HepG2 (cell line): ENCODE measurements around the gene ZDHHC19. TPM values are rescaled to one million over a fixed set of nuclear protein-coding genes. Genes with fewer than 3 reads are reported as not detected.

Source experiments
- ATAC-seq: fragments of 200-7000 bp; cut with Tn5 transposase; 3 replicates; pipeline ENCODE4 v1.9.1; 2020; ENCODE audit warnings: mild to moderate bottlenecking, moderate library complexity
- BruUV-seq: library from RNA; stranded (reverse); fragments of 400-500 nt; replicated peaks from 2 replicates; lab custom pipeline; 2021; lab: Mats Ljungman, UMichigan
- CTCF ChIA-PET: fragments of 300-600 bp; formaldehyde crosslinking; extraction: SDS; loops from one replicate; lab custom pipeline; 2021; ENCODE audit warnings: low total read pairs, inconsistent platforms, low intra/inter-chr PET ratio; lab: Yijun Ruan, JAX
- POLR2A ChIA-PET: fragments of 350-600 bp; sonication (Branson Sonifier 250); formaldehyde crosslinking; loops from one replicate; lab custom pipeline; 2020; ENCODE audit warnings: antibody characterized with exemption, inconsistent platforms; lab: Yijun Ruan, JAX
- DNase-seq: peaks from one replicate; pipeline ENCODE4 v3.0.0-alpha.2; 2015; ENCODE audit warnings: low spot score
- FAIRE-seq: peaks from 3 replicates; lab custom pipeline; 2011; peaks lifted over from hg19 to GRCh38; lab: Jason Lieb, UNC
- H2AFZ ChIP-seq: one replicate; pipeline ENCODE4 v1.6.1; 2011; ENCODE audit warnings: low read length, inconsistent platforms
- H3K27ac ChIP-seq: fragments of 300-600 bp; 3 replicates; pipeline ENCODE4 v1.8.0; 2011; ENCODE audit warnings: mixed run types, mild to moderate bottlenecking, mixed read lengths, low read length, inconsistent platforms; ENCODE audit not compliant: insufficient read depth; ENCODE audit errors: extremely low read length
- H3K27me3 ChIP-seq, 2 experiments: fragments of 200-600 bp in 1 of 2; 2 replicates in 1 of 2; 3 replicates in 1 of 2; pipeline versions ENCODE4 v1.6.0 to v1.8.0; 2011; ENCODE audit warnings: low read length in 2 of 2, mild to moderate bottlenecking in 2 of 2, moderate library complexity in 2 of 2, inconsistent platforms in 1 of 2; ENCODE audit not compliant: insufficient read depth in 2 of 2, control insufficient read depth in 1 of 2
- H3K36me3 ChIP-seq, 2 experiments: fragments of 200-600 bp in 1 of 2; replicated peaks in 1 of 2; 2 replicates in 1 of 2; 3 replicates in 1 of 2; pipeline versions ENCODE4 v1.5.1 to v1.8.0; 2011; ENCODE audit warnings: low read length in 2 of 2, inconsistent platforms in 1 of 2; ENCODE audit not compliant: insufficient read depth in 2 of 2, control insufficient read depth in 1 of 2
- H3K4me1 ChIP-seq: 2 replicates; pipeline ENCODE4 v1.5.1; 2012; ENCODE audit warnings: low read length, inconsistent platforms; ENCODE audit not compliant: insufficient read depth
- H3K4me2 ChIP-seq: 2 replicates; pipeline ENCODE4 v1.6.0; 2011; ENCODE audit warnings: low read depth, low read length, inconsistent platforms
- H3K4me3 ChIP-seq, 3 experiments: fragments of 200-600 bp in 1 of 3; sonication (generic), shearing (Covaris generic) in 1 of 3; replicated peaks in 1 of 3; 2 replicates each; pipeline ENCODE4 v1.5.1; 2011 to 2016; ENCODE audit warnings: low read length in 3 of 3, inconsistent platforms in 2 of 3, low read depth in 2 of 3, mild to moderate bottlenecking in 2 of 3, control low read depth in 1 of 3, mixed read lengths in 1 of 3; ENCODE audit not compliant: insufficient read depth in 1 of 3
- H3K79me2 ChIP-seq: one replicate; pipeline ENCODE4 v1.6.1; 2011; ENCODE audit warnings: low read length, inconsistent platforms; ENCODE audit not compliant: insufficient read depth
- H3K9ac ChIP-seq: 2 replicates; pipeline ENCODE4 v1.6.0; 2011; ENCODE audit warnings: mild to moderate bottlenecking, low read depth, low read length, inconsistent platforms; ENCODE audit not compliant: insufficient read depth
- H3K9me3 ChIP-seq: 2 replicates; pipeline ENCODE4 v1.5.1; 2012; ENCODE audit warnings: mild to moderate bottlenecking, low read length
- H4K20me1 ChIP-seq: 2 replicates; pipeline ENCODE4 v1.6.0; 2011; ENCODE audit warnings: inconsistent platforms, mild to moderate bottlenecking, low read length, moderate library complexity; ENCODE audit not compliant: insufficient read depth
- CBX1 ChIP-seq: IDR thresholded peaks from one replicate; pipeline ENCODE4 v1.6.1; 2016; ENCODE audit warnings: antibody characterized with exemption, low read depth
- MBD4 ChIP-seq: IDR thresholded peaks from 2 replicates; pipeline ENCODE4 v1.6.1; 2012; ENCODE audit warnings: low read length, inconsistent platforms, borderline replicate concordance
- SAFB2 ChIP-seq: sonication (generic); formaldehyde crosslinking; IDR thresholded peaks from 2 replicates; pipeline ENCODE4 v1.5.1; 2020; ENCODE audit warnings: missing genetic modification reagents, low read depth, mild to moderate bottlenecking, borderline replicate concordance
- SNAPC4 ChIP-seq: sonication (generic); formaldehyde crosslinking; IDR thresholded peaks from 2 replicates; pipeline ENCODE4 v1.4.0; 2020; ENCODE audit warnings: mild to moderate bottlenecking, missing genetic modification reagents
- TBX3 ChIP-seq: fragments of 450-650 bp; IDR thresholded peaks from 2 replicates; pipeline ENCODE4 v1.6.1; 2017; ENCODE audit warnings: antibody characterized with exemption, mild to moderate bottlenecking, inconsistent platforms, borderline replicate concordance
- ZNF572 ChIP-seq: sonication (generic); formaldehyde crosslinking; IDR thresholded peaks from 2 replicates; pipeline ENCODE4 v1.5.1; 2020; ENCODE audit warnings: mild to moderate bottlenecking, missing genetic modification reagents
- WGBS: methylation state at CpG from one replicate; pipeline ENCODE4 v1.1.6; 2017; ENCODE audit warnings: low lambda C conversion rate; 5-methylcytosine and 5-hydroxymethylcytosine counted together
- in situ Hi-C: cut with HindIII; loops from 2 replicates; pipeline ENCODE4 v1.10.0; 2017; ENCODE audit warnings: low pct_unique_long_range_greater_than_20kb; ENCODE audit not compliant: extremely low pct_ligation_motif_present
- intact Hi-C: fragments of 100-400 bp; cut with micrococcal nuclease; formaldehyde crosslinking; loops from one replicate; pipeline ENCODE4 v1.10.0; 2022; ENCODE audit not compliant: unreplicated experiment
- polyA plus RNA-seq, 8 experiments: library from polyadenylated mRNA; depleted of rRNA in 3 of 8; stranded (reverse) in 7 of 8; unstranded in 1 of 8; fragments of >200 nt; fragmentation: Illumina TruSeq in 4 of 8; extraction: Trizol in 4 of 8; gene quantifications; 2 replicates each; pipeline versions ENCODE4 v1.2.1 to v1.2.3, GENCODE V29; 2011 to 2016; ENCODE audit warnings: low read depth in 4 of 8, missing spikeins in 1 of 8, mixed read lengths in 1 of 8; ENCODE audit not compliant: insufficient read depth in 1 of 8
- total RNA-seq, 5 experiments: library from RNA; depleted of rRNA; stranded (reverse); fragments of >200 nt; fragmentation: Illumina TruSeq; extraction: Trizol; gene quantifications; 2 replicates each; pipeline ENCODE4 v1.2.3, GENCODE V29; 2016; ENCODE audit warnings: low read depth in 1 of 5
- TF ChIP-seq, protein P1 (sequence below): sonication (generic); formaldehyde crosslinking; IDR thresholded peaks from 2 replicates; pipeline ENCODE4 v1.5.0; 2020; ENCODE audit warnings: missing genetic modification reagents
- TF ChIP-seq, protein P2 (sequence below): sonication (generic); formaldehyde crosslinking; IDR thresholded peaks from one replicate; pipeline ENCODE4 v1.5.1; 2020; ENCODE audit warnings: mild to moderate bottlenecking, missing genetic modification reagents; ENCODE audit errors: not compliant biosample characterization

Gene ZDHHC19
- total and polyA plus RNA-seq, 2 of the 13 experiments (the other 11 are each of a cell fraction or from before 2014, with no cell fraction given): 0.22 to 0.53 TPM

DNA sequence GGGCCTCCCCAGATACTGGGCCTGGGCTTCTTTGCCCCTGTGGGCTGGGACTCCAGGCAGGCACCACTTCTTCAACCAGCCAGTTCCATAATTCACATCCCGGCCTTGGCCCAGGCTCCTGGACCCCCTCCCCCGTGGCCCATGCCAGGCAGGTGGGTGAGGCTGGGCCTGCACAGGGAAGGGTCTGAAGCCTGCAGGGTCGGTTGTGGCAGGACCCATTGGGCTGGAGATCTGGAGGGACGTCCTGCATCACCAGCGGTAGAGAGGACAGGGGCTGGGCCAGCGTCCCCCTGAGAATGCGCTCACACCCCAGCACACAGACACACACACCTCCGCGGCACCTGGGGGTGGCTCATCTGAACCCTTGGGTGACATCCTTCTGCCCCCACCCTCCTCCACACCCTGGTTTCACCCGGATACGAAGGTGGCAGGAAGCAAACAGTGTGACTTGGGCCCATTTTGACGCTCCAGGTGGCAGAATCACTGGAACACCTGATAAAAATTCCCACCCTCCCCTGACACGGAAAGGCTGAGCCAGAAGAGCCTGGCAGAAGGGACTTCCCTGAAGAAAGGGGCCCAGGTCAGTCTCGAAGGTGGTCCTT, 15.4 kb downstream of the ZDHHC19 start (continued):
- no peak for TF ChIP-seq SNAPC4

GRCh38 chr3:196194542-196194915, 16.7 kb downstream of the ZDHHC19 start:
- ATAC-seq (no peak), FAIRE-seq (no peak), DNase-seq (no peak)
- BruUV-seq: no TSS peak
- intact Hi-C loops (no loop called here), in situ Hi-C loops (loop anchor here (5.0 kb wide), 1 partner anchor 172 kb away; no protein-coding TSS in a partner anchor)
- 74% methylated on average over 3 of the region's 5 CpGs for WGBS
- H3K79me2 ChIP-seq: no peaks in the 10 kb centered on the region
- H3K27me3 ChIP-seq: peaks cover 3 to 53% of the 10 kb centered on the region in 2 experiments; a peak in 4 of 5 replicates
- H4K20me1 ChIP-seq: no peaks in the 10 kb centered on the region
- no peaks in the 10 kb centered on the region for H3K36me3 ChIP-seq
- no peak overlapping the region for H3K9ac ChIP-seq
- H2AFZ ChIP-seq: no peak overlapping the region
- peaks cover 69% of the 10 kb centered on the region for H3K4me1 ChIP-seq
- peak overlapping the region; percentile 32; the same call in 1 of the 2 replicates for H3K4me2 ChIP-seq
- H3K4me3 ChIP-seq: peak overlapping the region in 1 of 3 experiments; percentile 27; a peak in 1 of 6 replicates
- ChIA-PET CTCF (no interaction called here), POLR2A (no interaction called here)
- H3K27ac ChIP-seq: no peak overlapping the region
- H3K9me3 ChIP-seq: no peaks in the 10 kb centered on the region
- no peak for TF ChIP-seq SAFB2 (CRISPR knock-in tag)
- no peak for TF ChIP-seq TBX3
- no peak for TF ChIP-seq ZNF572 (CRISPR knock-in tag)
- TF ChIP-seq, protein P1, sequence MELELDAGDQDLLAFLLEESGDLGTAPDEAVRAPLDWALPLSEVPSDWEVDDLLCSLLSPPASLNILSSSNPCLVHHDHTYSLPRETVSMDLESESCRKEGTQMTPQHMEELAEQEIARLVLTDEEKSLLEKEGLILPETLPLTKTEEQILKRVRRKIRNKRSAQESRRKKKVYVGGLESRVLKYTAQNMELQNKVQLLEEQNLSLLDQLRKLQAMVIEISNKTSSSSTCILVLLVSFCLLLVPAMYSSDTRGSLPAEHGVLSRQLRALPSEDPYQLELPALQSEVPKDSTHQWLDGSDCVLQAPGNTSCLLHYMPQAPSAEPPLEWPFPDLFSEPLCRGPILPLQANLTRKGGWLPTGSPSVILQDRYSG: no peak
- TF ChIP-seq, protein P2, sequence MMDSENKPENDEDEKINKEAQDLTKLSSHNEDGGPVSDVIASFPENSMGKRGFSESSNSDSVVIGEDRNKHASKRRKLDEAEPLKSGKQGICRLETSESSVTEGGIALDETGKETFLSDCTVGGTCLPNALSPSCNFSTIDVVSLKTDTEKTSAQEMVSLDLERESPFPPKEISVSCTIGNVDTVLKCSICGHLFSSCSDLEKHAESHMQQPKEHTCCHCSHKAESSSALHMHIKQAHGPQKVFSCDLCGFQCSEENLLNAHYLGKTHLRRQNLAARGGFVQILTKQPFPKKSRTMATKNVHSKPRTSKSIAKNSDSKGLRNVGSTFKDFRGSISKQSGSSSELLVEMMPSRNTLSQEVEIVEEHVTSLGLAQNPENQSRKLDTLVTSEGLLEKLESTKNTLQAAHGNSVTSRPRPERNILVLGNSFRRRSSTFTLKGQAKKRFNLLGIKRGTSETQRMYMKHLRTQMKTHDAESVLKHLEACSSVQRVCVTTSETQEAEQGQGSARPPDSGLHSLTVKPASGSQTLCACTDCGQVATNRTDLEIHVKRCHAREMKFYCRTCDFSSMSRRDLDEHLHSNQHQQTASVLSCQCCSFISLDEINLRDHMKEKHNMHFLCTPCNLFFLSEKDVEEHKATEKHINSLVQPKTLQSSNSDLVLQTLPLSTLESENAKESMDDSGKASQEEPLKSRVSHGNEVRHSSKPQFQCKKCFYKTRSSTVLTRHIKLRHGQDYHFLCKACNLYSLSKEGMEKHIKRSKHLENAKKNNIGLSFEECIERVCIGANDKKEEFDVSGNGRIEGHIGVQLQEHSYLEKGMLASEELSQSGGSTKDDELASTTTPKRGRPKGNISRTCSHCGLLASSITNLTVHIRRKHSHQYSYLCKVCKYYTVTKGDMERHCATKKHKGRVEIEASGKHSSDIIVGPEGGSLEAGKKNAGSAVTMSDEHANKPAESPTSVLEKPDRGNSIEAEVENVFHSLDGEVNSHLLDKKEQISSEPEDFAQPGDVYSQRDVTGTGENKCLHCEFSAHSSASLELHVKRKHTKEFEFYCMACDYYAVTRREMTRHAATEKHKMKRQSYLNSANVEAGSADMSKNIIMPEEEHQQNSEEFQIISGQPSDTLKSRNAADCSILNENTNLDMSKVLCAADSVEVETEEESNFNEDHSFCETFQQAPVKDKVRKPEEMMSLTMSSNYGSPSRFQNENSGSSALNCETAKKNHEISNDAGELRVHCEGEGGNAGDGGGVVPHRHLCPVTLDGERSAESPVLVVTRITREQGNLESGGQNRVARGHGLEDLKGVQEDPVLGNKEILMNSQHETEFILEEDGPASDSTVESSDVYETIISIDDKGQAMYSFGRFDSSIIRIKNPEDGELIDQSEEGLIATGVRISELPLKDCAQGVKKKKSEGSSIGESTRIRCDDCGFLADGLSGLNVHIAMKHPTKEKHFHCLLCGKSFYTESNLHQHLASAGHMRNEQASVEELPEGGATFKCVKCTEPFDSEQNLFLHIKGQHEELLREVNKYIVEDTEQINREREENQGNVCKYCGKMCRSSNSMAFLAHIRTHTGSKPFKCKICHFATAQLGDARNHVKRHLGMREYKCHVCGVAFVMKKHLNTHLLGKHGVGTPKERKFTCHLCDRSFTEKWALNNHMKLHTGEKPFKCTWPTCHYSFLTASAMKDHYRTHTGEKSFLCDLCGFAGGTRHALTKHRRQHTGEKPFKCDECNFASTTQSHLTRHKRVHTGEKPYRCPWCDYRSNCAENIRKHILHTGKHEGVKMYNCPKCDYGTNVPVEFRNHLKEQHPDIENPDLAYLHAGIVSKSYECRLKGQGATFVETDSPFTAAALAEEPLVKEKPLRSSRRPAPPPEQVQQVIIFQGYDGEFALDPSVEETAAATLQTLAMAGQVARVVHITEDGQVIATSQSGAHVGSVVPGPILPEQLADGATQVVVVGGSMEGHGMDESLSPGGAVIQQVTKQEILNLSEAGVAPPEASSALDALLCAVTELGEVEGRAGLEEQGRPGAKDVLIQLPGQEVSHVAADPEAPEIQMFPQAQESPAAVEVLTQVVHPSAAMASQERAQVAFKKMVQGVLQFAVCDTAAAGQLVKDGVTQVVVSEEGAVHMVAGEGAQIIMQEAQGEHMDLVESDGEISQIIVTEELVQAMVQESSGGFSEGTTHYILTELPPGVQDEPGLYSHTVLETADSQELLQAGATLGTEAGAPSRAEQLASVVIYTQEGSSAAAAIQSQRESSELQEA (CRISPR knock-in tag): no peak
- TF ChIP-seq CBX1: no peak
- TF ChIP-seq MBD4: no peak
